Naive B cell (primary cell): Measurements from ENCODE around the gene RILP. TPM values are rescaled to one million over a fixed set of nuclear protein-coding genes. Genes with fewer than 3 reads are reported as not detected.

Source experiments
- ATAC-seq, 2 donors: fragments of 150-1000 bp; cut with Tn5 transposase; 2 replicates each; pipeline ENCODE4 v1.10.0; 2021; ENCODE audit warnings: low read depth in 2 of 2, mild to moderate bottlenecking in 2 of 2, moderate library complexity in 2 of 2
- DNase-seq: peaks from one replicate; pipeline ENCODE4 v3.0.0; 2022
- H3K27ac Mint-ChIP-seq, 6 donors: one replicate each; pipeline ENCODE4 v1.8.0; 2020 to 2022; ENCODE audit warnings: mild to moderate bottlenecking in 6 of 6, mixed read lengths in 6 of 6, moderate library complexity in 5 of 6, inconsistent platforms in 2 of 6
- H3K27me3 Mint-ChIP-seq, 3 donors: one replicate each; pipeline ENCODE4 v1.8.0; 2021 to 2022; ENCODE audit warnings: mixed read lengths in 3 of 3, mild to moderate bottlenecking in 1 of 3
- H3K36me3 Mint-ChIP-seq, 2 donors: one replicate each; pipeline ENCODE4 v1.8.0; 2020 to 2022; ENCODE audit warnings: mixed read lengths in 2 of 2, inconsistent platforms in 1 of 2, mild to moderate bottlenecking in 1 of 2
- H3K4me1 Mint-ChIP-seq, 3 donors: one replicate each; pipeline ENCODE4 v1.8.0; 2020 to 2022; ENCODE audit warnings: mixed read lengths in 3 of 3, inconsistent platforms in 1 of 3, mild to moderate bottlenecking in 1 of 3, moderate library complexity in 1 of 3
- H3K4me3 Mint-ChIP-seq, 8 donors: one replicate each; pipeline ENCODE4 v1.8.0; 2020 to 2022; ENCODE audit warnings: mild to moderate bottlenecking in 8 of 8, mixed read lengths in 8 of 8, moderate library complexity in 8 of 8, inconsistent platforms in 2 of 8
- H3K9me3 Mint-ChIP-seq, 7 donors: one replicate each; pipeline ENCODE4 v1.8.0; 2020 to 2022; ENCODE audit warnings: mixed read lengths in 7 of 7, mild to moderate bottlenecking in 5 of 7, inconsistent platforms in 2 of 7, moderate library complexity in 1 of 7
- polyA plus RNA-seq, 6 donors: library from polyadenylated mRNA; unstranded; fragments of 300-500 nt; fragmentation: Illumina TruSeq; gene quantifications; one replicate each; pipeline ENCODE4 v1.2.3, GENCODE V29; 2021; ENCODE audit warnings: low read depth in 6 of 6

The RILP gene
- polyA plus RNA-seq, 6 donors from 2014 or later: 0.97 to 1.9 (median 1.3) TPM; not detected in 1

DNA sequence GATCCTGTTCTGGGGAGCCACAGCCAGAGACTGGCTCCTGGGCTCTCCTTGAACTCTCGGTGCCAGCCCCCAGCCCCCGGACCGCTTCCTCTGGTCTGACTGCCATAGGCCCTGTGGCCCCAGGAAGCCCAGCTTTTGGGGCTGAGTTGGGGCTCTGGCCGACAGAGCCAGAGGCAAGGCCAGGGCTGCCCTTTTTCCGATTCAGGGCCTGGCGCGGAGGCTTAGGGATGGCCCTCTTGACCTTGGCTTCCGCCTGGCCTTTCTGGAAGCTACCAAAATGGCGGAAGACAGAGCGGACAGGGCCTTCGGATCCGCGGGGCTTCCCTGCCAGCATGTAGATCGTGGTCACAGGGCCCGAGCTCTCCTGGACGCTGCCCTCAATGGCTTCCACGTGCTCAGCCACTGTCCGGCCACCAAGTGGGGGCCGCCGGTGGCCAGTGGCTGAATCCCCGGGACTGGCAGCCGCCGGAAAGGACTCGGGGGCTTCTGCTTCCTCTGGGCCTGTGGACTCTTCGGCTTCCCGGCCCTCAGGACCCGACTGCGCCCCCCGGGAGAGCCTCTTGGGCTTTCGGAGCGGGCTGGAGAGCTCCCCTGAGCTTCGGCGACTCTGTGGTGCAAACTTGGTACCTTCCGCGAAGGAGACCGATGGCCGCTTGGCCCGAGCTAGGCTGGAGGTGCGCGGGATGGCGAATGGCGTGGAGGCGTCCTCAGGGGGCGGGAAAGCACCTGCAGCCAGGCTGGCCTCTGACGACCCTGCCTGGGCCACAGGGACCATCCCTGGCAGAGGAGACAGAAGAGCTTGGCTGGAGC is 14.6 kb downstream of the RILP start:
- Mint-ChIP-seq H3K36me3 (no peaks in the 10 kb centered on the region), H3K4me3 (peak overlapping the region in 1 of 8 donors; percentile 21), H3K27ac (no peak overlapping the region), H3K27me3 (no peaks in the 10 kb centered on the region), H3K4me1 (peaks cover 15 to 24% (median 20%) of the 10 kb centered on the region in 3 donors), H3K9me3 (peaks cover 0 to 3% (median 0%) of the 10 kb centered on the region in 7 donors)
- DNase-seq (no peak), ATAC-seq (no peak)

DNA sequence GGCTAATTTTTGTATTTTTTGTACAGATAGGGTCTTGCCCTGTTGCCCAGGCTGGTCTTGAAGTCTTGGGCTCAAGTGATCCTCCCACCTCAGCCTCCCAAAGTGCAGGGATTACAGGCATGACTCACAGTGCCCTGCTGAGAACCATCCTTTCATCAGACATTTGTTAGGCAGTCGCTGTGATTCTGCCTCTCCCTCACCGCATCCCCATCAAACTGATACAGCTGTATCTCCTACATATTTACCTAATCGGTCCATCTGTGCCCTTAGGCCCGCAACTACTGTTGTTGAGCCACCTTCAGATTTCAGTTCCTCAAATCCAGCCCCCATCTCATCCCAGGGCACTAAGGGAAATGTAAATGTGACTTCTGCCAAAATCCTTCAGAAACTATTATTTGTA is 19.0 kb downstream of the RILP start:
- Mint-ChIP-seq H3K4me1 (peaks cover 35 to 43% (median 38%) of the 10 kb centered on the region in 3 donors), H3K27me3 (no peaks in the 10 kb centered on the region), H3K36me3 (no peaks in the 10 kb centered on the region), H3K4me3 (peak overlapping the region; percentile 81 to 93 (median 88)), H3K9me3 (peaks cover 0 to 3% (median 0%) of the 10 kb centered on the region in 7 donors), H3K27ac (peak overlapping the region; percentile 7 to 95 (median 90))
- ATAC-seq: no peak
- DNase-seq: no peak

DNA sequence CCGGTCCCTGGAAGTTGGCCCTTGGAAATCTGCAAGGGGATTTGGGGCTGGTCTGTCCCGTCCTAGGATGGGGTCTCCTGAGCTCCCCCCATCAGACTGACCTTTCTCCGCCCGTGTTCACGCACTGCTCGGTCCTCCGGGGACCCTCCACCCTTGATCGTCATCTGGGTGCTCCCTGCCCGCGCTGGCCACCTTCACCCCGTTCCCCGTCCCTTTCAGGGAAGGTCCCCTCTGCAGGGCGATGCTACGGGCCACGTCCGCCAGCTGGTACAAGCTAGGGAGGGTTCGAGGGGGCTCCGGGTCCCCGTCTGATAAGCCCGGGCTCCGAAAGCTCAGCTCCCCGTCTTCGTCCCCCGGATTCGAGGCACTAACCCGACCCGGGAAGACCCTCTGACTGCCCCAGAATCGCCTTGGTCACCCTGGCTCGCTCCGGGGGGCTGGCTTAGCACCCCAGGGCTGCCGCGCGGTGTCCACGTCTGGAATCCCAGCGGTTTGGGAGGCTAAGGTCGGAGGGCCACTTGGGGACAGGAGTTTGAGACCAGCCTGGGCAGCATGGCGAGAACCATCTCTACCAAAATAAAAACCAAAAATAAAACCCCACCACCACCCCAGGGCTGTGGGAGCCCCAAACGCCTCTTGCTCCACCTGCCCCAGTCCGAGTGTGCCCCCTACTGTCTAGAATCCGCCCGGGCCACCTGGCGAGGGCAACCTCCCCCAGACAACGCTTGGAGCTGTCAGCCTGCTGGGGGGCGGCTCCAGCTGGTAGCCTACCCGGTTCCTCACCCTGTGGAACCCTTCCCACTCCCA is 20.0 kb downstream of the RILP start:
- H3K27me3 Mint-ChIP-seq: no peaks in the 10 kb centered on the region
- ATAC-seq (peak; percentile 24 to 25), DNase-seq (peak; percentile 77)
- peaks cover 0 to 3% (median 0%) of the 10 kb centered on the region in 7 donors for H3K9me3 Mint-ChIP-seq
- no peaks in the 10 kb centered on the region for H3K36me3 Mint-ChIP-seq
- peaks cover 36 to 53% (median 48%) of the 10 kb centered on the region in 3 donors for H3K4me1 Mint-ChIP-seq
- H3K4me3 Mint-ChIP-seq: peak overlapping the region; percentile 81 to 93 (median 89)
- peak overlapping the region; percentile 69 to 95 (median 84) for H3K27ac Mint-ChIP-seq

DNA sequence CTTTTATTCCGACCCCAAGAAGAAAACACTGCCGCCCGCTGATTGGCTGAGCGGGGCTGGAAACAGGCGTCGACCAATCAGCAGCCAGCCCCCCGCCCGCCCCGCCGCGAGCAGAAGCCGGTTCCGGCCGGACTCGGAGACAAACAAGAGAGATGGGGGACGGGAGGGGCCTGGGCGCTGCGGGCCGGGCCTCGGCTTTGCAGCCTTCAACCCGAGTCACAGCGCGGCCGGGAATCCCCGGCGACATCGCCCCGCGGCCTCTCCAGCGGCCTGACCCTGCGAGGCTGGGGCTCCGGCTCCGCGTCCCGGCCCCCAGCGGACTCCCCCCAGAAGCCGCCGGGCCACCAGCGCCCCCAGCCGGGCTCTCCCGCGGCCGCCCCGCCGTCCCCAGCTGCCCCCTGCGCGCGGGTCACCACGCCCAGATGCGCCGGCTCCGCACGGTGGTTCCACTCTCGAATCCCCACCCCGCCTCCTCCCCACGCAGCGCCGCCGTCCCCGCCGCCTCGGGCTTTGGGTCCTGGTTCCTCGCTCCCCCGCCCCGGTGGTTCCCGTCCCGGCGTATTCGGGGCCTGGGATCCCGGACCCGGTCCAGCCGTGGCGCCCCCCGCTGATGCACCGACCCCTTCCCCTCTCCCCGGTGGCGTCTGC is 20.7 kb downstream of the RILP start:
- H3K27me3 Mint-ChIP-seq: no peaks in the 10 kb centered on the region
- peak overlapping the region; percentile 88 to 99 (median 94) for H3K4me3 Mint-ChIP-seq
- DNase-seq (peak; percentile 89), ATAC-seq (peak; percentile 69 to 71)
- peaks cover 36 to 59% (median 51%) of the 10 kb centered on the region in 3 donors for H3K4me1 Mint-ChIP-seq
- H3K9me3 Mint-ChIP-seq: peaks cover 0 to 3% (median 0%) of the 10 kb centered on the region in 7 donors
- H3K36me3 Mint-ChIP-seq: no peaks in the 10 kb centered on the region
- H3K27ac Mint-ChIP-seq: peak overlapping the region; percentile 92 to 98 (median 96)

DNA sequence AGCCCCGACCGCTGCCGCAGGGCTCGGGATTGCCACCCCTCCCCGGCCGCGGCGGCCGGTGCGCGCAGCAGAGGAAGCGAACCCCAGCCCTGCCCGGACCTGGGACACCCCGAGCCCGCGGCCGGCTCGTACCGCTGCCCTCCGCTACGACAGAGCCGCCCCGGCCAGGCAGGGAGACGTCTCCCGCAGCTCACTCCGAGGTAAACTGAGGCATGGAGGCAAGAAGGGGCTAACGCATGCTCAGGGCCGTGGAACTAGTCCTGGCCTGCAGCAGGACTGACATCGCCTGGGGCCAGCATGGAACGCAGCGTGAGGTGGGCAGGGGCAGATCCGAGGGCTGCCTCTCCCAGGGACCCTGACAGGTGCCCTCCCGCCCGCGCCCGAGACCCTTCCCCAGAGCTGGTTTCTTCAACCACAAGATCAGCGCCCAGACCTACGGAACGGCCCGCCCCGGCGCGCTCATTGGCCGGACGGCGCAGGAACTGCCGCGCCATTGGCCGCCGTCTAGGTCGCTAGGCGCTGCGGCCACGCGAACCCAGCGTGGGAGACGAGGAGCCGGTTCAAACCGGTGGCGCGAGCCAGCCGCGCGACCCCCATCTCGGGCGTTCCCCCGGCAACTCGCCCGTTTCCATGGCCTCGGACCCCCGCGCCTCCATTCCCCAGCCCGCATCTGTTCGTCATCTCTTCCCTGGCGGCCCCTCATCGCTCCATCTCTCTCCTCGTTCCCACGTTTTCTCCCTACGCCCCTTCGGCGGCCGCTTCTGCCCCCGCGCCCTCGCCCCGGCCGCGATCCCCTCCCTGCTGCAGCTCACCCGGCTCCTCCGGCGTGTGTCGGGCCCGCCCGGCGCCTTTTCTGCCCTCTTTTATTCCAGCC is 21.4 kb downstream of the RILP start, which contains the start of gene SLC43A2:
SLC43A2 (minus strand) TSS at position 853 of the 874 bp plus-strand sequence. CDS start 960 bp downstream, outside the sequence.
- no peaks in the 10 kb centered on the region for H3K36me3 Mint-ChIP-seq
- H3K9me3 Mint-ChIP-seq: peaks cover 0 to 3% (median 0%) of the 10 kb centered on the region in 7 donors
- peak within 1 kb of the TSS; percentile 88 to 99 (median 96) for H3K4me3 Mint-ChIP-seq
- no peaks in the 10 kb centered on the region for H3K27me3 Mint-ChIP-seq
- peaks cover 39 to 63% (median 51%) of the 10 kb centered on the region in 3 donors for H3K4me1 Mint-ChIP-seq
- ATAC-seq (peak; percentile 64), DNase-seq (peak; percentile 86)
- peak within 1 kb of the TSS; percentile 92 to 98 (median 96) for H3K27ac Mint-ChIP-seq

DNA sequence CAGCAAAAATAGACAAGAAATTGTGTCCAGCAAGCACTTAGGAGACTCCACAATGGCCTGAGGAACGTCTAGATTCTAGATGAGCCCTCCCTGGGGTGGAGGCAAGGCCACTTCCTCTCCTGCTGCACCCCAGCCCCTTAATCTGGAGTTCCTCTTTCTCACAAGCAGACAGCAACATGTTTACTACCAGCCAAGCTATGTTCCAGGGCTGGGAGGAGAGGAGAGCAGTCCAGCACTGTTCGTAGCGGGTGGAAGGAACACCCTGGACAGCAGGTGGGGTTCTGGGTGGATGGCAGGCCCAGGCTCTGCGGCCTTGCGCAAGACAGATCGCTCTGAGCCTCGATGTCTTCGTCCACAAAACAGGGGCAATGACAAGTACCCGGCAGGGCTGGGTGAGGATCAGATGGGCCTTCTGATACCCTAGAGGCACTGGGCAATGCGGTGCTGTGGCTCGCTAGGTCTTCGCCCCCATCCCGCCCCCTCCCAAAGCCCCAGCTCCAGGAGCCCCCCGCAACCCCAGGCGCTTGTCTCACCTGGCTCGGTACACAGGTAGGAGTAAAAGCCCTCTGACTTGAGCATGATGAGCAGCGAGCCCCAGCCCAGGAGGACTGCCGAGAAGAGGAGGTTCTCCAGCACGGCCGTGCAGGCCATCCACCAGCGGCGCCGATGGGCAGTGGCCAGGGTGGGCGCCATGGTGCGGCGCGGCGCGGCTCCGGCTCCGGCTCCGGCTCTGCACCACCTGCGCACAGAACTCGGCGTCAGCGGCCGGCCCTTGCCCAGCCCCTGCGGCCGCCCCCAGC is 22.3 kb downstream of the RILP start:
- Mint-ChIP-seq H3K27ac (peak overlapping the region; percentile 93 to 97 (median 94)), H3K4me3 (peak overlapping the region; percentile 88 to 99 (median 96)), H3K36me3 (no peaks in the 10 kb centered on the region), H3K4me1 (peaks cover 39 to 62% (median 51%) of the 10 kb centered on the region in 3 donors), H3K27me3 (no peaks in the 10 kb centered on the region), H3K9me3 (peaks cover 0 to 3% (median 0%) of the 10 kb centered on the region in 7 donors)
- DNase-seq (peak; percentile 74), ATAC-seq (peak; percentile 33 to 39)

DNA sequence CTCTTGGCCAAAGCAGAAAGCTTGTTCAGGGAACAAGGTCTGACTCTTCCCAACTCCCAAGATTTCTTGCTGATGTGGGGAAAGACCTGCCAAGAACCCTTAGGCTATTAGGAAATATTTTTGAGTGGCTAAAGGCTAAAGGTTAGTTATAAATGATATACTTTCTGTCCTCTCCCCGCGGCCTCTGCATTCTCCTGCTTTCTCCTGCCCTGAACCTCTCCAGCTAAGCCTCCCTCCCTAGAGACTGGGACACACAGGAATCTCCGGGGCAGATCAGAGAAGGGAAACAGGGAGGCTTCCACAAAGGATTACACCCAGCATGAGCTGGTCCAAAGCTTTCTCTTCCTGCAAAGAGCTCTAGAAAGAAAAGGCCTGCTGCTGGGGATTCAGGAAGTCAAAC is 23.3 kb downstream of the RILP start:
- peak overlapping the region in 4 of 6 donors; percentile 60 to 93 (median 70) for H3K27ac Mint-ChIP-seq
- peak overlapping the region; percentile 88 to 99 (median 96) for H3K4me3 Mint-ChIP-seq
- peaks cover 0 to under 1% (median 0%) of the 10 kb centered on the region in 7 donors for H3K9me3 Mint-ChIP-seq
- H3K27me3 Mint-ChIP-seq: no peaks in the 10 kb centered on the region
- ATAC-seq: no peak
- peaks cover 33 to 52% (median 44%) of the 10 kb centered on the region in 3 donors for H3K4me1 Mint-ChIP-seq
- DNase-seq: no peak
- H3K36me3 Mint-ChIP-seq: no peaks in the 10 kb centered on the region

DNA sequence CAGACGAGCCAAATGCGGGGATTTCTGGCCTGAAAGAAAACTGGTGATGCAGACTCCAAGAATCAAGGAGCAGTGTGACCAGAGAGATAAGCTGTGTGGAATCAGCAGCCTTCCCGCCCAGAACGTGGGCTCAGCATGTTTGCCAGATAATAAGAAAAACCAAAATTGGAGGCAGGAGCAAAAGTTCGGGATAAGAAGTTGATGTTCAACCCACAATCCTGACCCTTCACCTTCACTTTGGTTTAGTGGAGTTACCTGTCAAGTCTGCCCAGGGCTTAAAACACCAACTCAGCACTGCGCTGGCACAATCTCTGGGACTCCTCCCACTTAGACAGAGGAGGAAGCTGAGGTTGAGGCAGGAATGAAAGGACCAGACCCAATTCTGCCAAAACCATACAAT is 24.1 kb downstream of the RILP start:
- Mint-ChIP-seq H3K9me3 (no peaks in the 10 kb centered on the region), H3K4me3 (peak overlapping the region; percentile 58 to 99 (median 90)), H3K36me3 (no peaks in the 10 kb centered on the region), H3K4me1 (peaks cover 32 to 46% (median 43%) of the 10 kb centered on the region in 3 donors), H3K27ac (peak overlapping the region in 4 of 6 donors; percentile 47 to 93 (median 70)), H3K27me3 (no peaks in the 10 kb centered on the region)
- ATAC-seq (no peak), DNase-seq (no peak)

DNA sequence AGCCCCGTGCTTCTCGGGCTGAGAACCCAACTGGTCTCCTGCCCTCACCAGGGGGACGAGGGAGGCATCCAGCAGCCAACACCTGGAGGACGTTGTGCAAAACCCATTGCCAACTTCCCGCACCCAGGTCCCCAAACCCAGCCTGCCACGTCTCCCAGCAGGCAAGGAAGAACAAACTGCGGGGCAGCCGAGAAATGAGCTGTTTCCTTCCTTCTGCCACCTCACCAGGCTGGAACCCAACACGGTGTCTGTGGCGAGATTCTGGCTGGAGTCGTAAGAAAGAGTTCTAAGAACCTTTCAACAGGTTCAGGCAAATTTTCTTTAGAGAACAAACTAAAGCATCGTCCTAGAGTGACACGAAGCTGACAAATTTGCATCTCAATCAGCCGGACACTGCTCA is 24.6 kb downstream of the RILP start:
- no peaks in the 10 kb centered on the region for H3K36me3 Mint-ChIP-seq
- no peak for DNase-seq
- peaks cover 28 to 41% (median 38%) of the 10 kb centered on the region in 3 donors for H3K4me1 Mint-ChIP-seq
- peak overlapping the region in 6 of 8 donors; percentile 62 to 99 (median 90) for H3K4me3 Mint-ChIP-seq
- ATAC-seq: no peak
- H3K9me3 Mint-ChIP-seq: no peaks in the 10 kb centered on the region
- no peaks in the 10 kb centered on the region for H3K27me3 Mint-ChIP-seq
- H3K27ac Mint-ChIP-seq: no peak overlapping the region

DNA sequence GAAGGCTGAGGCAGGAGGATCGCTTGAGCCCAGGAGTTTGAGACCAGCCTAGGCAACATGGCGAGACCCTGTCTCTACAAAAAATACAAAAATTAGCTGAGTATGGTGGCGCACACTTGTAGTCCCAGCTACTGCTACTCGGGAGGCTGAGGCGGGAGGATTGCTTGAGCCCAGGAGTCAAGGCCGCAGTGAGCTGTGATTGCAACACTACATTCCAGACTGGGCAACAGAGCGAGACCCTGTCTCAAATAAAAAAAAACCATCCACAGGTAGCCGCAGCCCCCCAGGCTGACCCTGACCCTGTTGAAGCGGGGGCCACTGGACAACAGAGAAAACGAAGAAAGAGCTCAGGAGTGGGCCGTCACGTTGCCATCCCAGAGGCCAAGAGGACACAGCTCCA is 25.0 kb downstream of the RILP start:
- DNase-seq (no peak), ATAC-seq (no peak)
- H3K4me3 Mint-ChIP-seq: peak overlapping the region in 4 of 8 donors; percentile 20 to 53 (median 46)
- peak overlapping the region in 2 of 6 donors; percentile 76 to 77 for H3K27ac Mint-ChIP-seq
- H3K27me3 Mint-ChIP-seq: no peaks in the 10 kb centered on the region
- H3K9me3 Mint-ChIP-seq: no peaks in the 10 kb centered on the region
- H3K4me1 Mint-ChIP-seq: peaks cover 25 to 38% (median 37%) of the 10 kb centered on the region in 3 donors
- H3K36me3 Mint-ChIP-seq: no peaks in the 10 kb centered on the region

DNA sequence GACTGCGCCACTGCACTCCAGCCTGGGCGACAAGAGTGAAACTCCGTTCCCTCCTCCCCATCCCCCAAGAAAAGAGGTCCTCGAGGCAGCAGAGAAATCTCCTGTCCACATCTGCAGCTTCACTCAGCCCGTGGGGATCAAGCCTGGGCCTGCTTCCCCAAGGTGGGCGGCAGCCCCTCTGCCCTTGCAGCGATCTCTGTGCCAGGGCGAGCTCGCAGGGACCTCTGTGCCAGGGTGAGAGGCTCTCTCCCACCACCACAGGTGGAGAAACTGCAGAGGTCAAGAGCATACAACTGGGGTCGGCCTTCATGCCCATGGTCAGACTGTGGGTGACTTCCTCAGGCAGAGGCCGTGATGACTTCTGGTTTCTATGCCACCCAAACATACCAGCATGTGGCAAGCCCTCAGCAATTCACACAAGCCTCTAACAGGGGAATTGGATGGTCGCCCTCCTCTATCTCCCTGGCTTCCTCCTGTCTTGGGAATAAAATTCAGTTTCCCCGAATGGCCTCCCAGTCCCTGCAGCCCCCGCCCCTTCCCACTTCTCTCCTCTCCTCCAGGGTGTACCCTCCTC is 26.5 kb downstream of the RILP start:
- Mint-ChIP-seq H3K4me1 (peaks cover 27 to 47% (median 41%) of the 10 kb centered on the region in 3 donors), H3K36me3 (no peaks in the 10 kb centered on the region), H3K27me3 (no peaks in the 10 kb centered on the region), H3K9me3 (no peaks in the 10 kb centered on the region), H3K27ac (no peak overlapping the region), H3K4me3 (no peak overlapping the region)
- DNase-seq (no peak), ATAC-seq (no peak)
